IMR-90 (cell line): ENCODE measurements around the gene SLC35C1. TPM values are rescaled to one million over a fixed set of nuclear protein-coding genes. Genes with fewer than 3 reads are reported as not detected.

Source experiments
- ATAC-seq: fragments of 200-7000 bp; cut with Tn5 transposase; 2 replicates; pipeline ENCODE4 v1.9.1; 2020; ENCODE audit warnings: low read depth, mild to moderate bottlenecking, moderate library complexity
- BruUV-seq: library from RNA; stranded (reverse); fragments of 400-500 nt; replicated peaks from 2 replicates; lab custom pipeline; 2021; lab: Mats Ljungman, UMichigan
- CTCF ChIA-PET: fragments of 300-600 bp; formaldehyde crosslinking; extraction: SDS; loops from one replicate; lab custom pipeline; 2021; ENCODE audit warnings: antibody characterized with exemption; lab: Yijun Ruan, JAX
- POLR2A ChIA-PET: fragments of 300-600 bp; sonication (Branson Sonifier 250); formaldehyde crosslinking; loops from one replicate; lab custom pipeline; 2022; ENCODE audit warnings: antibody characterized with exemption; ENCODE audit not compliant: unreplicated experiment; lab: Charles Lee
- DNase-seq: peaks from one replicate; pipeline ENCODE4 v3.0.0; 2013
- H2AFZ ChIP-seq: replicated peaks from 2 replicates; pipeline ENCODE3; 2013; ENCODE audit warnings: low read length, mild to moderate bottlenecking; ENCODE audit not compliant: poor library complexity
- H2AK5ac ChIP-seq: 2 replicates; pipeline ENCODE4 v1.6.1; 2013; ENCODE audit warnings: low read depth, low read length, inconsistent platforms
- H2AK9ac ChIP-seq: replicated peaks from 2 replicates; pipeline ENCODE3; 2013; ENCODE audit warnings: mild to moderate bottlenecking, low read depth, low read length, moderate library complexity; ENCODE audit not compliant: poor library complexity
- H2BK120ac ChIP-seq: 2 replicates; pipeline ENCODE4 v1.6.1; 2013; ENCODE audit warnings: low read depth, low read length, inconsistent platforms
- H2BK15ac ChIP-seq: 3 replicates; pipeline ENCODE4 v1.6.1; 2013; ENCODE audit warnings: low read depth, low read length, inconsistent platforms
- H2BK20ac ChIP-seq: 2 replicates; pipeline ENCODE4 v1.6.1; 2013; ENCODE audit warnings: low read depth, mild to moderate bottlenecking, inconsistent platforms, low read length, moderate library complexity
- H2BK5ac ChIP-seq: 2 replicates; pipeline ENCODE4 v1.6.1; 2013; ENCODE audit warnings: mild to moderate bottlenecking, low read depth, low read length, inconsistent platforms; ENCODE audit not compliant: poor library complexity, severe bottlenecking
- H3K14ac ChIP-seq: replicated peaks from 2 replicates; pipeline ENCODE4 v1.6.1; 2013; ENCODE audit warnings: low read depth, low read length, inconsistent platforms
- H3K18ac ChIP-seq: 2 replicates; pipeline ENCODE4 v1.6.1; 2013; ENCODE audit warnings: low read depth, low read length, control low read depth
- H3K23ac ChIP-seq: 2 replicates; pipeline ENCODE4 v1.6.1; 2013; ENCODE audit warnings: low read depth, low read length, inconsistent platforms
- H3K27ac ChIP-seq: 2 replicates; pipeline ENCODE4 v1.5.1; 2013; ENCODE audit warnings: mild to moderate bottlenecking, control low read depth, low read length; ENCODE audit not compliant: insufficient read depth
- H3K27me3 ChIP-seq: 2 replicates; pipeline ENCODE4 v1.6.1; 2013; ENCODE audit warnings: low read length; ENCODE audit not compliant: control insufficient read depth, insufficient read depth
- H3K36me3 ChIP-seq: 2 replicates; pipeline ENCODE4 v1.6.1; 2013; ENCODE audit warnings: low read length, mixed read lengths; ENCODE audit not compliant: control insufficient read depth, insufficient read depth
- H3K4ac ChIP-seq: 2 replicates; pipeline ENCODE4 v1.6.1; 2013; ENCODE audit warnings: low read depth, low read length, inconsistent platforms
- H3K4me1 ChIP-seq: 2 replicates; pipeline ENCODE4 v1.6.1; 2013; ENCODE audit warnings: low read length, mixed read lengths; ENCODE audit not compliant: control insufficient read depth, insufficient read depth
- H3K4me2 ChIP-seq: 2 replicates; pipeline ENCODE4 v1.6.1; 2013; ENCODE audit warnings: low read depth, mild to moderate bottlenecking, control low read depth, low read length, moderate library complexity
- H3K4me3 ChIP-seq: 2 replicates; pipeline ENCODE4 v1.5.1; 2013; ENCODE audit warnings: low read depth, mild to moderate bottlenecking, control low read depth, low read length, moderate library complexity; ENCODE audit not compliant: insufficient read depth
- H3K56ac ChIP-seq: 2 replicates; pipeline ENCODE4 v1.6.1; 2013; ENCODE audit warnings: low read length, inconsistent platforms; ENCODE audit not compliant: insufficient read depth; ENCODE audit errors: extremely low read depth
- H3K79me1 ChIP-seq, 2 experiments: 2 replicates each; pipeline ENCODE4 v1.6.1; 2013; ENCODE audit warnings: low read length in 2 of 2, inconsistent platforms in 1 of 2, low read depth in 1 of 2
- H3K9ac ChIP-seq: 2 replicates; pipeline ENCODE4 v1.6.1; 2013; ENCODE audit warnings: low read depth, low read length, control low read depth
- H3K9me1 ChIP-seq: 2 replicates; pipeline ENCODE4 v1.6.1; 2013; ENCODE audit warnings: low read length, inconsistent platforms; ENCODE audit not compliant: insufficient read depth
- H3K9me3 ChIP-seq: 2 replicates; pipeline ENCODE4 v1.6.1; 2013; ENCODE audit warnings: low read length; ENCODE audit not compliant: control insufficient read depth, insufficient read depth
- H4K20me1 ChIP-seq: 2 replicates; pipeline ENCODE4 v1.6.1; 2013; ENCODE audit warnings: low read length, inconsistent platforms; ENCODE audit not compliant: insufficient read depth
- H4K5ac ChIP-seq: 2 replicates; pipeline ENCODE4 v1.6.1; 2013; ENCODE audit warnings: mild to moderate bottlenecking, low read depth, low read length, control low read depth
- H4K8ac ChIP-seq, 2 experiments: 2 replicates each; pipeline ENCODE4 v1.6.1; 2013; ENCODE audit warnings: low read depth in 2 of 2, low read length in 2 of 2, control low read depth in 1 of 2, inconsistent platforms in 1 of 2
- H4K91ac ChIP-seq: 2 replicates; pipeline ENCODE4 v1.6.1; 2013; ENCODE audit warnings: low read depth, low read length, inconsistent platforms; ENCODE audit not compliant: insufficient read depth
- BHLHE40 ChIP-seq: fragments of 150-350 bp; IDR thresholded peaks from 2 replicates; pipeline ENCODE4 v1.6.1; 2016; ENCODE audit warnings: mild to moderate bottlenecking, low read depth, low read length
- CEBPB ChIP-seq: IDR thresholded peaks from 2 replicates; pipeline ENCODE4 v1.6.1; 2012; ENCODE audit warnings: low read depth, low read length, improper control_type of control experiment
- CHD1 ChIP-seq: IDR thresholded peaks from 2 replicates; pipeline ENCODE4 v1.6.1; 2012; ENCODE audit warnings: low read depth, low read length, improper control_type of control experiment
- FOS ChIP-seq: fragments of 150-350 bp; IDR thresholded peaks from 2 replicates; pipeline ENCODE4 v1.6.1; 2016; ENCODE audit warnings: low read depth, low read length
- MAFK ChIP-seq: IDR thresholded peaks from 2 replicates; pipeline ENCODE4 v1.6.1; 2012; ENCODE audit warnings: low read depth, low read length, improper control_type of control experiment
- MAZ ChIP-seq: IDR thresholded peaks from 2 replicates; pipeline ENCODE4 v1.6.1; 2012; ENCODE audit warnings: low read depth, mild to moderate bottlenecking, low read length, improper control_type of control experiment, moderate library complexity, borderline replicate concordance
- MXI1 ChIP-seq: IDR thresholded peaks from 2 replicates; pipeline ENCODE4 v1.6.1; 2012; ENCODE audit warnings: low read depth, mild to moderate bottlenecking, low read length, moderate library complexity, borderline replicate concordance
- NFE2L2 ChIP-seq: fragments of 150-350 bp; IDR thresholded peaks from 2 replicates; pipeline ENCODE4 v1.6.1; 2016; ENCODE audit warnings: low read depth, mild to moderate bottlenecking, low read length
- POLR2A ChIP-seq: IDR thresholded peaks from 2 replicates; pipeline ENCODE4 v1.6.1; 2012; ENCODE audit warnings: mild to moderate bottlenecking, low read depth, low read length
- RAD21 ChIP-seq: IDR thresholded peaks from 2 replicates; pipeline ENCODE4 v1.6.1; 2012; ENCODE audit warnings: low read length, improper control_type of control experiment
- RCOR1 ChIP-seq: IDR thresholded peaks from 2 replicates; pipeline ENCODE4 v1.6.1; 2012; ENCODE audit warnings: mild to moderate bottlenecking, low read length, improper control_type of control experiment; ENCODE audit not compliant: insufficient replicate concordance
- RFX5 ChIP-seq: IDR thresholded peaks from 2 replicates; pipeline ENCODE4 v1.8.0; 2012; ENCODE audit warnings: low read depth, mild to moderate bottlenecking, low read length, moderate library complexity
- SMC3 ChIP-seq: fragments of 150-350 bp; IDR thresholded peaks from 2 replicates; pipeline ENCODE4 v1.6.1; 2016; ENCODE audit warnings: low read depth, mild to moderate bottlenecking, antibody characterized with exemption, low read length, moderate library complexity
- whole genome bisulfite sequencing, 2 experiments: methylation state at CpG; one replicate each; pipeline versions ENCODE4 v1.1.5 to v1.1.7; 2013; ENCODE audit warnings: missing lambda C conversion rate in 2 of 2; ENCODE audit not compliant: insufficient read length in 1 of 2; ENCODE audit errors: extremely low coverage in 2 of 2; 5-methylcytosine and 5-hydroxymethylcytosine counted together
- dilution Hi-C: fragments of 300-500 bp; cut with HindIII; formaldehyde crosslinking; loops from one replicate; pipeline ENCODE4 v1.14.3; 2018; ENCODE audit warnings: low sequenced_read_pairs; ENCODE audit not compliant: unreplicated experiment
- in situ Hi-C: fragments of 300-500 bp; cut with MboI; formaldehyde crosslinking; loops from 3 replicates; pipeline ENCODE4 v1.14.3; 2019; ENCODE audit warnings: low sequenced_read_pairs, inconsistent platforms, mixed read lengths
- intact Hi-C: fragments of 100-400 bp; cut with micrococcal nuclease; formaldehyde crosslinking; loops from 2 replicates; pipeline ENCODE4 v1.10.0; 2022
- polyA plus RNA-seq, 3 experiments: library from polyadenylated mRNA; depleted of rRNA; stranded (reverse); fragments of >200 nt; gene quantifications; 2 replicates each; pipeline ENCODE4 v1.2.3, GENCODE V29; 2012; ENCODE audit warnings: low replicate concordance in 1 of 3
- total RNA-seq: library from RNA; depleted of rRNA; stranded (reverse); fragments of >200 nt; gene quantifications from 2 replicates; pipeline ENCODE4 v1.2.3, GENCODE V29; 2012
- TF ChIP-seq, protein P1 (sequence below): fragments of 150-350 bp; IDR thresholded peaks from 2 replicates; pipeline ENCODE4 v1.6.1; 2017; ENCODE audit warnings: mild to moderate bottlenecking, antibody characterized with exemption, low read length, low read depth
- TF ChIP-seq, protein P2 (sequence below): conservative IDR thresholded peaks from 2 replicates; pipeline ENCODE4 v1.5.1; 2012; ENCODE audit warnings: mild to moderate bottlenecking, low read depth, low read length, improper control_type of control experiment
- TF ChIP-seq, protein P3 (sequence below): fragments of 150-350 bp; IDR thresholded peaks from 2 replicates; pipeline ENCODE4 v1.6.1; 2016; ENCODE audit warnings: low read depth, mild to moderate bottlenecking, low read length, moderate library complexity, borderline replicate concordance

SLC35C1 gene
- total and polyA plus RNA-seq, 2 of the 4 experiments (the other 2 are of a cell fraction): 4.3 to 27.1 TPM

DNA sequence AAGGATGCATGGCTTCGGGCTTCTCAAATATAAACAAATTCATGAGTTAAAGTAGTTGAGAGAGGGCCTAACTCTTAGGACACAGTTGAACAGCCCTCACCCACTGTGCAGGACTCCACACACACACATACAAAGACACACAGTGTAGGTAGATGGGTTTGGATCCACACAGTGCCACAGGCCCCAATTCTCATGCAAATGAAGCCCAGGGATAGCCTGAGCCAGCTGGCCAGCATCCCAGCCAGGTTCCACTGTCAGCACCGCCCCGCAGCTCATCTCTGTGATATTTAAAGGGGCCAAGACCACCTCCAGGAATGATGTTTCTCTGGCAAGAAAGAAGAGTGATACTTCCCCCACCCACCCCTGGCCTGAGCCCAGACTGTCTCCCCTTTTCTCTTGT, 11.7 kb downstream of the SLC35C1 start:
- CTCF ChIA-PET: interaction anchor here (1.0 kb wide), 1 partner anchor 45 kb away, joined by 3 read pairs; no protein-coding TSS in a partner anchor
- H4K5ac ChIP-seq: no peak overlapping the region
- no peaks in the 10 kb centered on the region; the same call in 1 of the 2 replicates for H3K27me3 ChIP-seq
- 0 out of 2 replicates have a peak, but pooled peaks cover 2% of the 10 kb centered on the region for H3K9me3 ChIP-seq
- dilution Hi-C loops (no loop called here), intact Hi-C loops (no loop called here), in situ Hi-C loops (loop anchor here (25.0 kb wide), 1 partner anchor 1254 kb away; the partner anchor contains the start of gene CD82)
- peaks cover 1% of the 10 kb centered on the region; the same call in 1 of the 2 replicates for H3K4me1 ChIP-seq
- no peak overlapping the region for H3K4me2 ChIP-seq
- no peak overlapping the region for H3K4ac ChIP-seq
- no peak overlapping the region for H2BK120ac ChIP-seq
- H3K36me3 ChIP-seq: peaks cover 10% of the 10 kb centered on the region
- POLR2A ChIA-PET: no interaction called here
- DNase-seq (no peak), ATAC-seq (no peak)
- no peak overlapping the region for H2AK9ac ChIP-seq
- no peak overlapping the region for H2BK15ac ChIP-seq
- peak overlapping the region; percentile 67 for H2AFZ ChIP-seq
- no peak overlapping the region for H2BK20ac ChIP-seq
- H3K56ac ChIP-seq: no peak overlapping the region
- no TSS peak for BruUV-seq
- H4K20me1 ChIP-seq: peaks cover 4% of the 10 kb centered on the region
- no peak overlapping the region for H3K18ac ChIP-seq
- no peak overlapping the region for H3K9ac ChIP-seq
- H2BK5ac ChIP-seq: no peak overlapping the region
- TF ChIP-seq CEBPB: no peak
- no peak for TF ChIP-seq RAD21
- no peak for TF ChIP-seq MXI1
- TF ChIP-seq BHLHE40: no peak
- TF ChIP-seq POLR2A: no peak
- TF ChIP-seq, protein P1, sequence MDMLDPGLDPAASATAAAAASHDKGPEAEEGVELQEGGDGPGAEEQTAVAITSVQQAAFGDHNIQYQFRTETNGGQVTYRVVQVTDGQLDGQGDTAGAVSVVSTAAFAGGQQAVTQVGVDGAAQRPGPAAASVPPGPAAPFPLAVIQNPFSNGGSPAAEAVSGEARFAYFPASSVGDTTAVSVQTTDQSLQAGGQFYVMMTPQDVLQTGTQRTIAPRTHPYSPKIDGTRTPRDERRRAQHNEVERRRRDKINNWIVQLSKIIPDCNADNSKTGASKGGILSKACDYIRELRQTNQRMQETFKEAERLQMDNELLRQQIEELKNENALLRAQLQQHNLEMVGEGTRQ: no peak
- TF ChIP-seq, protein P2, sequence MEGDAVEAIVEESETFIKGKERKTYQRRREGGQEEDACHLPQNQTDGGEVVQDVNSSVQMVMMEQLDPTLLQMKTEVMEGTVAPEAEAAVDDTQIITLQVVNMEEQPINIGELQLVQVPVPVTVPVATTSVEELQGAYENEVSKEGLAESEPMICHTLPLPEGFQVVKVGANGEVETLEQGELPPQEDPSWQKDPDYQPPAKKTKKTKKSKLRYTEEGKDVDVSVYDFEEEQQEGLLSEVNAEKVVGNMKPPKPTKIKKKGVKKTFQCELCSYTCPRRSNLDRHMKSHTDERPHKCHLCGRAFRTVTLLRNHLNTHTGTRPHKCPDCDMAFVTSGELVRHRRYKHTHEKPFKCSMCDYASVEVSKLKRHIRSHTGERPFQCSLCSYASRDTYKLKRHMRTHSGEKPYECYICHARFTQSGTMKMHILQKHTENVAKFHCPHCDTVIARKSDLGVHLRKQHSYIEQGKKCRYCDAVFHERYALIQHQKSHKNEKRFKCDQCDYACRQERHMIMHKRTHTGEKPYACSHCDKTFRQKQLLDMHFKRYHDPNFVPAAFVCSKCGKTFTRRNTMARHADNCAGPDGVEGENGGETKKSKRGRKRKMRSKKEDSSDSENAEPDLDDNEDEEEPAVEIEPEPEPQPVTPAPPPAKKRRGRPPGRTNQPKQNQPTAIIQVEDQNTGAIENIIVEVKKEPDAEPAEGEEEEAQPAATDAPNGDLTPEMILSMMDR: no peak
- no peak for TF ChIP-seq MAZ
- TF ChIP-seq MAFK: no peak
- no peak for TF ChIP-seq RFX5
- no peak for TF ChIP-seq SMC3
- TF ChIP-seq NFE2L2: no peak
- TF ChIP-seq, protein P3, sequence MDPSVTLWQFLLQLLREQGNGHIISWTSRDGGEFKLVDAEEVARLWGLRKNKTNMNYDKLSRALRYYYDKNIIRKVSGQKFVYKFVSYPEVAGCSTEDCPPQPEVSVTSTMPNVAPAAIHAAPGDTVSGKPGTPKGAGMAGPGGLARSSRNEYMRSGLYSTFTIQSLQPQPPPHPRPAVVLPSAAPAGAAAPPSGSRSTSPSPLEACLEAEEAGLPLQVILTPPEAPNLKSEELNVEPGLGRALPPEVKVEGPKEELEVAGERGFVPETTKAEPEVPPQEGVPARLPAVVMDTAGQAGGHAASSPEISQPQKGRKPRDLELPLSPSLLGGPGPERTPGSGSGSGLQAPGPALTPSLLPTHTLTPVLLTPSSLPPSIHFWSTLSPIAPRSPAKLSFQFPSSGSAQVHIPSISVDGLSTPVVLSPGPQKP: no peak
- TF ChIP-seq RCOR1: no peak
- no peak for TF ChIP-seq CHD1
- TF ChIP-seq FOS: no peak
- H4K8ac ChIP-seq: no peak overlapping the region
- H3K14ac ChIP-seq: no peak overlapping the region
- H3K27ac ChIP-seq: no peak overlapping the region
- H4K91ac ChIP-seq: no peak overlapping the region
- peaks cover 0 to 4% of the 10 kb centered on the region in 2 experiments; a peak in 1 of 4 replicates for H3K79me1 ChIP-seq
- no peak overlapping the region for H3K23ac ChIP-seq
- WGBS, 2 experiments: no CpG with 5 or more reads among the region's 3 CpGs
- H2AK5ac ChIP-seq: no peak overlapping the region
- no peaks in the 10 kb centered on the region; the same call in 1 of the 2 replicates for H3K9me1 ChIP-seq
- H3K4me3 ChIP-seq: no peak overlapping the region
